ENCODE data around the gene TLR5. TPM values are rescaled to one million over a fixed set of nuclear protein-coding genes. Genes with fewer than 3 reads are reported as not detected.

Gene TLR5
- total RNA-seq, 1 experiment from 2014 or later = 2.5 TPM

GRCh38 chr1:223188618-223189356, 45.7 kb upstream of the TLR5 start:
- no TSS peak for BruUV-seq (replicated peaks)
- ChIA-PET POLR2A (ENCODE audit: unreplicated experiment) (no interaction called here), CTCF (no interaction called here)
- Histone ChIP-seq H2AFZ (no peak overlapping the region), H3K9me2 (ENCODE audit: insufficient read depth) (no peaks in the 10 kb centered on the region), H3F3A (ENCODE audit: insufficient read depth, low read depth) (peaks cover 14% of the 10 kb centered on the region; the same call in 1 of the 2 replicates), H3K79me2 (ENCODE audit: low read depth) (no peaks in the 10 kb centered on the region), H3K4me3 (no peak overlapping the region), H3K27me3 (ENCODE audit: insufficient read depth, low read depth) (no peaks in the 10 kb centered on the region), H3K9me3 (ENCODE audit: insufficient read depth, low read depth) (no peaks in the 10 kb centered on the region), H3K4me1 (replicated peaks; ENCODE audit: insufficient read depth) (peaks cover 29% of the 10 kb centered on the region), H3K27ac (no peak overlapping the region), H3K36me3 (ENCODE audit: low read depth) (no peaks in the 10 kb centered on the region), H3K4me2 (no peak overlapping the region), H4K20me1 (ENCODE audit: insufficient read depth) (no peaks in the 10 kb centered on the region)
- no peak for TF ChIP-seq EZH2 (IDR thresholded peaks at IDR 0.05; ENCODE audit: low read depth)
- no peak for TF ChIP-seq CTCF (conservative IDR thresholded peaks at IDR 0.05)
- DNase-seq = no peak
- intact Hi-C loops (cut with micrococcal nuclease; ENCODE audit: unreplicated experiment) = loop anchor here (10.0 kb wide), 1 partner anchor 46 kb away; no protein-coding TSS in a partner anchor

- BruUV-seq (replicated peaks) = no TSS peak
- no peaks in the 10 kb centered on the region for H3K36me3 ChIP-seq (ENCODE audit: low read depth)
- TF ChIP-seq EZH2 (IDR thresholded peaks at IDR 0.05; ENCODE audit: low read depth) (no peak), CTCF (conservative IDR thresholded peaks at IDR 0.05) (no peak)
- no peaks in the 10 kb centered on the region for H3K27me3 ChIP-seq (ENCODE audit: insufficient read depth, low read depth)
- no peaks in the 10 kb centered on the region for H3K9me2 ChIP-seq (ENCODE audit: insufficient read depth)
- DNase-seq = no peak
- no peak overlapping the region for H3K4me2 ChIP-seq
- CTCF ChIA-PET = no interaction called here
- H3K4me3 ChIP-seq = no peak overlapping the region
- no peaks in the 10 kb centered on the region for H3K9me3 ChIP-seq (ENCODE audit: insufficient read depth, low read depth)
- no peak overlapping the region for H2AFZ ChIP-seq
- H3K27ac ChIP-seq = no peak overlapping the region
- POLR2A ChIA-PET (ENCODE audit: unreplicated experiment) = no interaction called here
- no peaks in the 10 kb centered on the region for H3K79me2 ChIP-seq (ENCODE audit: low read depth)
- H3F3A ChIP-seq (ENCODE audit: insufficient read depth, low read depth) = peaks cover 14% of the 10 kb centered on the region; the same call in 1 of the 2 replicates
- peaks cover 32% of the 10 kb centered on the region for H3K4me1 ChIP-seq (replicated peaks; ENCODE audit: insufficient read depth)
- intact Hi-C loops (cut with micrococcal nuclease; ENCODE audit: unreplicated experiment) = loop anchor here (10.0 kb wide), 1 partner anchor 48 kb away; no protein-coding TSS in a partner anchor
- H4K20me1 ChIP-seq (ENCODE audit: insufficient read depth) = no peaks in the 10 kb centered on the region
These were observed 43.8 kb upstream of the TLR5 start for GRCh38 chr1:223186800-223187199.

- Histone ChIP-seq H3K27ac (no peak overlapping the region), H3K9me2 (ENCODE audit: insufficient read depth) (no peaks in the 10 kb centered on the region), H3K36me3 (ENCODE audit: low read depth) (no peaks in the 10 kb centered on the region), H3K4me1 (replicated peaks; ENCODE audit: insufficient read depth) (peaks cover 26% of the 10 kb centered on the region), H3K4me3 (no peak overlapping the region), H3F3A (ENCODE audit: insufficient read depth, low read depth) (peaks cover 13% of the 10 kb centered on the region; the same call in 1 of the 2 replicates), H2AFZ (no peak overlapping the region), H3K4me2 (no peak overlapping the region), H3K9me3 (ENCODE audit: insufficient read depth, low read depth) (no peaks in the 10 kb centered on the region), H3K79me2 (ENCODE audit: low read depth) (no peaks in the 10 kb centered on the region), H4K20me1 (ENCODE audit: insufficient read depth) (no peaks in the 10 kb centered on the region), H3K27me3 (ENCODE audit: insufficient read depth, low read depth) (no peaks in the 10 kb centered on the region)
- ChIA-PET POLR2A (ENCODE audit: unreplicated experiment) (interaction anchor here (0.7 kb wide), 1 partner anchor 42 kb away, joined by 4 read pairs; no protein-coding TSS in a partner anchor), CTCF (no interaction called here)
- intact Hi-C loops (cut with micrococcal nuclease; ENCODE audit: unreplicated experiment) = loop anchor here (10.0 kb wide), 1 partner anchor 51 kb away; no protein-coding TSS in a partner anchor
- BruUV-seq (replicated peaks) = no TSS peak
- DNase-seq = no peak
- no peak for TF ChIP-seq EZH2 (IDR thresholded peaks at IDR 0.05; ENCODE audit: low read depth)
- no peak for TF ChIP-seq CTCF (conservative IDR thresholded peaks at IDR 0.05)
These were observed 40.3 kb upstream of the TLR5 start for GRCh38 chr1:223183268-223183862.
